WTC11 (cell line): ENCODE data around the gene CAMK2D. TPM values are rescaled to one million over a fixed set of nuclear protein-coding genes. Genes with fewer than 3 reads are reported as not detected.

Source experiments
- ATAC-seq: fragments of 200-7000 bp; cut with Tn5 transposase; 2 replicates; pipeline ENCODE4 v1.10.0; 2021; ENCODE audit warnings: mild to moderate bottlenecking, moderate library complexity
- CTCF ChIA-PET: fragments of 300-600 bp; sonication (Branson Sonifier 250); formaldehyde crosslinking; loops from one replicate; lab custom pipeline; 2021; ENCODE audit warnings: antibody characterized with exemption; lab: Charles Lee
- POLR2A ChIA-PET: fragments of 350-600 bp; sonication (Branson Sonifier 250); formaldehyde crosslinking; loops from one replicate; lab custom pipeline; 2021; ENCODE audit warnings: antibody characterized with exemption; lab: Charles Lee
- DNase-seq: peaks from one replicate; pipeline ENCODE4 v3.0.0; 2021; ENCODE audit warnings: low spot score
- H3K27ac Mint-ChIP-seq: 2 replicates; pipeline ENCODE4 v1.8.0; 2021; ENCODE audit warnings: mixed read lengths
- H3K27me3 Mint-ChIP-seq: 2 replicates; pipeline ENCODE4 v1.8.0; 2021; ENCODE audit warnings: low read depth, mild to moderate bottlenecking, moderate library complexity, mixed read lengths
- H3K36me3 Mint-ChIP-seq: 2 replicates; pipeline ENCODE4 v1.8.0; 2021; ENCODE audit warnings: mixed read lengths
- H3K4me1 Mint-ChIP-seq: 2 replicates; pipeline ENCODE4 v1.8.0; 2022; ENCODE audit warnings: mixed read lengths
- H3K4me3 Mint-ChIP-seq: 2 replicates; pipeline ENCODE4 v1.8.0; 2021; ENCODE audit warnings: mild to moderate bottlenecking, moderate library complexity, mixed read lengths
- H3K9me3 Mint-ChIP-seq: 2 replicates; pipeline ENCODE4 v1.8.0; 2021; ENCODE audit warnings: mixed read lengths
- AFF4 ChIP-seq: sonication (generic); formaldehyde crosslinking; IDR thresholded peaks from 2 replicates; pipeline ENCODE4 v1.8.1; 2023; ENCODE audit warnings: mild to moderate bottlenecking, missing genetic modification reagents, borderline replicate concordance
- E2F1 ChIP-seq: sonication (generic); formaldehyde crosslinking; IDR thresholded peaks from 2 replicates; pipeline ENCODE4 v1.8.0; 2022; ENCODE audit warnings: mild to moderate bottlenecking, missing genetic modification reagents
- EMX1 ChIP-seq: fragments of 250-450 bp; sonication (Bioruptor Pico); IDR thresholded peaks from 2 replicates; pipeline ENCODE4 v1.8.0; 2021; ENCODE audit warnings: mild to moderate bottlenecking
- GABPB1 ChIP-seq: sonication (generic); formaldehyde crosslinking; IDR thresholded peaks from 2 replicates; pipeline ENCODE4 v1.8.1; 2023; ENCODE audit warnings: mild to moderate bottlenecking, missing genetic modification reagents
- NFATC4 ChIP-seq: fragments of 250-450 bp; sonication (Bioruptor Pico); IDR thresholded peaks from 2 replicates; pipeline ENCODE4 v1.9.0; 2021; ENCODE audit warnings: mild to moderate bottlenecking
- NR2C2 ChIP-seq: sonication (generic); formaldehyde crosslinking; IDR thresholded peaks from 2 replicates; pipeline ENCODE4 v1.8.0; 2022; ENCODE audit warnings: mild to moderate bottlenecking, missing genetic modification reagents
- PREB ChIP-seq: sonication (generic); formaldehyde crosslinking; IDR thresholded peaks from 2 replicates; pipeline ENCODE4 v1.8.1; 2022; ENCODE audit warnings: mild to moderate bottlenecking, missing genetic modification reagents, moderate library complexity, borderline replicate concordance
- RELA ChIP-seq: sonication (generic); formaldehyde crosslinking; IDR thresholded peaks from 2 replicates; pipeline ENCODE4 v1.8.1; 2022; ENCODE audit warnings: missing genetic modification reagents, mild to moderate bottlenecking, borderline replicate concordance
- SOX15 ChIP-seq: fragments of 250-450 bp; sonication (Bioruptor Pico); IDR thresholded peaks from 2 replicates; pipeline ENCODE4 v1.9.0; 2021; ENCODE audit warnings: mild to moderate bottlenecking
- ZBTB21 ChIP-seq: sonication (generic); formaldehyde crosslinking; IDR thresholded peaks from 2 replicates; pipeline ENCODE4 v1.8.1; 2023; ENCODE audit warnings: mild to moderate bottlenecking, missing genetic modification reagents, borderline replicate concordance
- ZMAT4 ChIP-seq: fragments of 250-450 bp; sonication (Bioruptor Pico); IDR thresholded peaks from 2 replicates; pipeline ENCODE4 v1.9.0; 2021; ENCODE audit warnings: mild to moderate bottlenecking
- ZNF121 ChIP-seq: sonication (generic); formaldehyde crosslinking; IDR thresholded peaks from 2 replicates; pipeline ENCODE4 v1.8.0; 2023; ENCODE audit warnings: missing genetic modification reagents
- ZNF219 ChIP-seq: sonication (generic); formaldehyde crosslinking; IDR thresholded peaks from 2 replicates; pipeline ENCODE4 v1.8.0; 2023; ENCODE audit warnings: missing genetic modification reagents, mild to moderate bottlenecking, borderline replicate concordance
- ZNF423 ChIP-seq: fragments of 250-450 bp; sonication (Bioruptor Pico); IDR thresholded peaks from 2 replicates; pipeline ENCODE4 v2.1.2; 2022; ENCODE audit warnings: mild to moderate bottlenecking, moderate library complexity
- ZNF512 ChIP-seq: sonication (generic); formaldehyde crosslinking; IDR thresholded peaks from 2 replicates; pipeline ENCODE4 v1.8.1; 2022; ENCODE audit warnings: missing genetic modification reagents, borderline replicate concordance
- ZNF671 ChIP-seq: fragments of 250-450 bp; sonication (Bioruptor Pico); IDR thresholded peaks from 2 replicates; pipeline ENCODE4 v1.8.0; 2021; ENCODE audit warnings: mild to moderate bottlenecking
- ZSCAN18 ChIP-seq: fragments of 250-450 bp; sonication (Bioruptor Pico); IDR thresholded peaks from 2 replicates; pipeline ENCODE4 v2.1.2; 2022; ENCODE audit warnings: mild to moderate bottlenecking, moderate library complexity
- total RNA-seq: library from RNA; stranded (reverse); gene quantifications from 3 replicates; pipeline ENCODE4 v1.2.3, GENCODE V29; 2021
- TF ChIP-seq, protein P1 (sequence below): sonication (generic); formaldehyde crosslinking; IDR thresholded peaks from 2 replicates; pipeline ENCODE4 v1.8.0; 2023; ENCODE audit warnings: missing genetic modification reagents, mild to moderate bottlenecking, borderline replicate concordance
- TF ChIP-seq, protein P2 (sequence below): sonication (generic); formaldehyde crosslinking; IDR thresholded peaks from 2 replicates; pipeline ENCODE4 v1.8.0; 2022; ENCODE audit warnings: mild to moderate bottlenecking, missing genetic modification reagents
- TF ChIP-seq, protein P3 (sequence below): sonication (generic); formaldehyde crosslinking; conservative IDR thresholded peaks from 2 replicates; pipeline ENCODE4 v1.8.1; 2022; ENCODE audit warnings: mild to moderate bottlenecking, missing genetic modification reagents

CAMK2D gene
- total RNA-seq, 1 experiment from 2014 or later = 16.5 TPM

- TF ChIP-seq, protein P1, sequence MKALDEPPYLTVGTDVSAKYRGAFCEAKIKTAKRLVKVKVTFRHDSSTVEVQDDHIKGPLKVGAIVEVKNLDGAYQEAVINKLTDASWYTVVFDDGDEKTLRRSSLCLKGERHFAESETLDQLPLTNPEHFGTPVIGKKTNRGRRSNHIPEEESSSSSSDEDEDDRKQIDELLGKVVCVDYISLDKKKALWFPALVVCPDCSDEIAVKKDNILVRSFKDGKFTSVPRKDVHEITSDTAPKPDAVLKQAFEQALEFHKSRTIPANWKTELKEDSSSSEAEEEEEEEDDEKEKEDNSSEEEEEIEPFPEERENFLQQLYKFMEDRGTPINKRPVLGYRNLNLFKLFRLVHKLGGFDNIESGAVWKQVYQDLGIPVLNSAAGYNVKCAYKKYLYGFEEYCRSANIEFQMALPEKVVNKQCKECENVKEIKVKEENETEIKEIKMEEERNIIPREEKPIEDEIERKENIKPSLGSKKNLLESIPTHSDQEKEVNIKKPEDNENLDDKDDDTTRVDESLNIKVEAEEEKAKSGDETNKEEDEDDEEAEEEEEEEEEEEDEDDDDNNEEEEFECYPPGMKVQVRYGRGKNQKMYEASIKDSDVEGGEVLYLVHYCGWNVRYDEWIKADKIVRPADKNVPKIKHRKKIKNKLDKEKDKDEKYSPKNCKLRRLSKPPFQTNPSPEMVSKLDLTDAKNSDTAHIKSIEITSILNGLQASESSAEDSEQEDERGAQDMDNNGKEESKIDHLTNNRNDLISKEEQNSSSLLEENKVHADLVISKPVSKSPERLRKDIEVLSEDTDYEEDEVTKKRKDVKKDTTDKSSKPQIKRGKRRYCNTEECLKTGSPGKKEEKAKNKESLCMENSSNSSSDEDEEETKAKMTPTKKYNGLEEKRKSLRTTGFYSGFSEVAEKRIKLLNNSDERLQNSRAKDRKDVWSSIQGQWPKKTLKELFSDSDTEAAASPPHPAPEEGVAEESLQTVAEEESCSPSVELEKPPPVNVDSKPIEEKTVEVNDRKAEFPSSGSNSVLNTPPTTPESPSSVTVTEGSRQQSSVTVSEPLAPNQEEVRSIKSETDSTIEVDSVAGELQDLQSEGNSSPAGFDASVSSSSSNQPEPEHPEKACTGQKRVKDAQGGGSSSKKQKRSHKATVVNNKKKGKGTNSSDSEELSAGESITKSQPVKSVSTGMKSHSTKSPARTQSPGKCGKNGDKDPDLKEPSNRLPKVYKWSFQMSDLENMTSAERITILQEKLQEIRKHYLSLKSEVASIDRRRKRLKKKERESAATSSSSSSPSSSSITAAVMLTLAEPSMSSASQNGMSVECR = no peak
- TF ChIP-seq, protein P2, sequence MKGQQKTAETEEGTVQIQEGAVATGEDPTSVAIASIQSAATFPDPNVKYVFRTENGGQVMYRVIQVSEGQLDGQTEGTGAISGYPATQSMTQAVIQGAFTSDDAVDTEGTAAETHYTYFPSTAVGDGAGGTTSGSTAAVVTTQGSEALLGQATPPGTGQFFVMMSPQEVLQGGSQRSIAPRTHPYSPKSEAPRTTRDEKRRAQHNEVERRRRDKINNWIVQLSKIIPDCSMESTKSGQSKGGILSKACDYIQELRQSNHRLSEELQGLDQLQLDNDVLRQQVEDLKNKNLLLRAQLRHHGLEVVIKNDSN (CRISPR knock-in tag) = no peak
- TF ChIP-seq NR2C2 (CRISPR knock-in tag) = no peak
- no peak for TF ChIP-seq PREB (CRISPR knock-in tag)
- no peak for TF ChIP-seq ZMAT4 (CRISPR knock-in tag)
- TF ChIP-seq SOX15 (CRISPR knock-in tag) = no peak
- no peak for TF ChIP-seq ZNF423
- TF ChIP-seq RELA (CRISPR knock-in tag) = no peak
- TF ChIP-seq ZNF121 (CRISPR knock-in tag) = no peak
- no peak for TF ChIP-seq EMX1 (CRISPR knock-in tag)
- TF ChIP-seq, protein P3, sequence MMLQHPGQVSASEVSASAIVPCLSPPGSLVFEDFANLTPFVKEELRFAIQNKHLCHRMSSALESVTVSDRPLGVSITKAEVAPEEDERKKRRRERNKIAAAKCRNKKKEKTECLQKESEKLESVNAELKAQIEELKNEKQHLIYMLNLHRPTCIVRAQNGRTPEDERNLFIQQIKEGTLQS = no peak
- TF ChIP-seq GABPB1 = no peak
Measured at GRCh38 chr4:113563691-113564378, 197.7 kb downstream of the CAMK2D start (continued).

DNA sequence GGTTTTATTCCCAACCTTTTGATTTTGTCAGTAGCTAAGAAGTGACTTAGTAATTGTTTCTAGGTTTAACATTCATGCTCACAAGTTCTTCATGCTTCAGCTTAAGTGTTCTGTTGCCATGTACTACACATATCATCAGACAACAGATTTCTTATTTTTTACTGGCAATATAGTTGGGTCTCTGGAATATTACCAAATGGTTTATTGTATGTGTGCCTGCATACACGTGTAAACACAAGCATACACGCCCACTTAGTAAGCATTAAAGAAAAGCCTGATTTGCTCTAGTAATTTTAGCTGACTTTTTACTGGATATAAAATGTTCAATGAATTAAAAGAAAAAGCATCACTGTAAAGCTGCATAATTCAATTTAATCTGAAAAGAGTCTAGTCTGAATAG lies 199.8 kb downstream of the CAMK2D start:
- Mint-ChIP-seq H3K9me3 (peaks cover 4% of the 10 kb centered on the region; the same call in 1 of the 2 replicates), H3K27ac (no peak overlapping the region; the same call in 1 of the 2 replicates), H3K4me3 (no peak overlapping the region), H3K36me3 (no peaks in the 10 kb centered on the region), H3K4me1 (peaks cover 18% of the 10 kb centered on the region), H3K27me3 (no peaks in the 10 kb centered on the region)
- DNase-seq = no peak
- ChIA-PET POLR2A (no interaction called here), CTCF (interaction anchor here (1.3 kb wide), 1 partner anchor 14 kb away, joined by 7 read pairs; no protein-coding TSS in a partner anchor)
- ATAC-seq = no peak
- TF ChIP-seq ZNF671 (CRISPR knock-in tag) (no peak), NFATC4 (CRISPR knock-in tag) (no peak), ZNF219 (CRISPR knock-in tag) (no peak), ZSCAN18 (CRISPR knock-in tag) (no peak), E2F1 (CRISPR knock-in tag) (no peak), ZBTB21 (CRISPR knock-in tag) (no peak), ZNF512 (no peak), AFF4 (no peak)
